ENCODE data around the gene IER2. TPM values are rescaled to one million over a fixed set of nuclear protein-coding genes. Genes with fewer than 3 reads are reported as not detected.
"Not testable (repeated sequence)": the region's sequence is repeated elsewhere in the genome, so short reads cannot be mapped to it uniquely, and the experiment has no call there.

Gene IER2
- total and polyA plus RNA-seq, 3 donors from 2014 or later, result 18.1 to 29.4 (median 23.3) TPM

- Histone ChIP-seq H3K4me1 (peaks cover 7% of the 10 kb centered on the region), H3K4me3 (no peak overlapping the region), H3K36me3 (ENCODE audit: low read depth, missing control alignments) (no peaks in the 10 kb centered on the region), H3K27ac (no peak overlapping the region), H3K9me3 (no peaks in the 10 kb centered on the region), H3K27me3 (no peaks in the 10 kb centered on the region)
- TF ChIP-seq POLR2A (IDR thresholded peaks at IDR 0.05) (no peak), CTCF (IDR thresholded peaks at IDR 0.05) (no peak)
- DNase-seq, result peak; percentile 70
- intact Hi-C loops (cut with DNase I; ENCODE audit: low total_unique reads), result no loop called here
- WGBS, 2 donors, result 31 to 66% methylated on average over 8 to 16 of the region's 16 CpGs
Measured at GRCh38 chr19:13181747-13182388, 31.7 kb downstream of the IER2 start.

GRCh38 chr19:13184926-13185325 lies 34.7 kb downstream of the IER2 start:
- H3K36me3 ChIP-seq (ENCODE audit: low read depth, missing control alignments); H3K27ac ChIP-seq; H3K9me3 ChIP-seq; H3K27me3 ChIP-seq; DNase-seq; intact Hi-C loops (cut with DNase I; ENCODE audit: low total_unique reads); H3K4me3 ChIP-seq; H3K4me1 ChIP-seq: not testable (repeated sequence)
- WGBS, 2 donors, result 60 to 78% methylated on average over 17 to 23 of the region's 23 CpGs

- intact Hi-C loops (cut with DNase I; ENCODE audit: low total_unique reads); H3K27me3 ChIP-seq; H3K36me3 ChIP-seq (ENCODE audit: low read depth, missing control alignments); H3K27ac ChIP-seq; H3K4me1 ChIP-seq; H3K9me3 ChIP-seq: not testable (repeated sequence)
- WGBS, 2 donors, result 66 to 71% methylated on average over 18 to 22 of the region's 22 CpGs
- peak overlapping the region in 1 of 2 donors; percentile 36 for H3K4me3 ChIP-seq
- peak; percentile 69 for DNase-seq
Measured at GRCh38 chr19:13185763-13186657, 35.8 kb downstream of the IER2 start.

- H3K4me1 ChIP-seq; DNase-seq; intact Hi-C loops (cut with DNase I; ENCODE audit: low total_unique reads); H3K36me3 ChIP-seq (ENCODE audit: low read depth, missing control alignments); H3K9me3 ChIP-seq; H3K27me3 ChIP-seq; H3K27ac ChIP-seq: not testable (repeated sequence)
- WGBS, 2 donors, result 65 to 90% methylated on average over 4 to 23 of the region's 38 CpGs
- peak overlapping the region in 1 of 2 donors; percentile 36 for H3K4me3 ChIP-seq
Measured at GRCh38 chr19:13186688-13187087, 36.5 kb downstream of the IER2 start.

GRCh38 chr19:13187419-13187818 lies 37.2 kb downstream of the IER2 start:
- no peaks in the 10 kb centered on the region for H3K36me3 ChIP-seq (ENCODE audit: low read depth, missing control alignments)
- 79 to 86% methylated on average over 4 of the region's 4 CpGs for WGBS, 2 donors
- intact Hi-C loops (cut with DNase I; ENCODE audit: low total_unique reads), result no loop called here
- H3K9me3 ChIP-seq, result no peaks in the 10 kb centered on the region
- TF ChIP-seq POLR2A (IDR thresholded peaks at IDR 0.05) (no peak), CTCF (IDR thresholded peaks at IDR 0.05) (no peak)
- no peak for DNase-seq
- no peak overlapping the region for H3K4me3 ChIP-seq
- H3K27me3 ChIP-seq, result no peaks in the 10 kb centered on the region
- H3K27ac ChIP-seq, result no peak overlapping the region
- no peaks in the 10 kb centered on the region for H3K4me1 ChIP-seq

- Histone ChIP-seq H3K27ac (no peak overlapping the region), H3K36me3 (ENCODE audit: low read depth, missing control alignments) (no peaks in the 10 kb centered on the region), H3K4me3 (no peak overlapping the region), H3K27me3 (no peaks in the 10 kb centered on the region), H3K4me1 (no peaks in the 10 kb centered on the region), H3K9me3 (no peaks in the 10 kb centered on the region)
- 82 to 83% methylated on average over 4 of the region's 4 CpGs for WGBS, 2 donors
- intact Hi-C loops (cut with DNase I; ENCODE audit: low total_unique reads), result no loop called here
- TF ChIP-seq CTCF (IDR thresholded peaks at IDR 0.05) (no peak), POLR2A (IDR thresholded peaks at IDR 0.05) (no peak)
- DNase-seq, result no peak
Measured at GRCh38 chr19:13189600-13189999, 39.4 kb downstream of the IER2 start.

Data from testis (tissue), 3 donors.